ENCODE measurements around the gene PNPLA3.
A peak's percentile ranks its signal among the peaks of the same experiment; 100 is the strongest.
"Not testable (repeated sequence)": the region's sequence is repeated elsewhere in the genome, so short reads cannot be mapped to it uniquely, and the experiment has no call there.

The PNPLA3 gene

GRCh38 chr22:43892183-43892894 is 31.3 kb upstream of the PNPLA3 start:
- H3K27me3 ChIP-seq (ENCODE audit: insufficient read depth, low read length), result peaks cover 42% of the 10 kb centered on the region
- H3K4me3 ChIP-seq (ENCODE audit: low read length), result peak overlapping the region; percentile 81
- no peaks in the 10 kb centered on the region for H3K36me3 ChIP-seq (ENCODE audit: insufficient read depth, low read depth, low read length)
- H3K4me1 ChIP-seq (ENCODE audit: insufficient read depth, low read length), result no peaks in the 10 kb centered on the region
- H3K9me3 ChIP-seq (ENCODE audit: insufficient read depth, low read depth, low read length), result no peaks in the 10 kb centered on the region
- H3K27ac ChIP-seq (ENCODE audit: low read length), result no peak overlapping the region
- H3K9ac ChIP-seq (ENCODE audit: low read depth, low read length), result peak overlapping the region; percentile 72; the same call in 1 of the 2 replicates

- H3K27ac ChIP-seq (ENCODE audit: low read length), result no peak overlapping the region
- no peaks in the 10 kb centered on the region for H3K36me3 ChIP-seq (ENCODE audit: insufficient read depth, low read depth, low read length)
- H3K27me3 ChIP-seq (ENCODE audit: insufficient read depth, low read length), result peaks cover 42% of the 10 kb centered on the region
- H3K4me1 ChIP-seq (ENCODE audit: insufficient read depth, low read length), result no peaks in the 10 kb centered on the region
- no peak overlapping the region for H3K4me3 ChIP-seq (ENCODE audit: low read length)
- H3K9ac ChIP-seq (ENCODE audit: low read depth, low read length), result no peak overlapping the region
- no peaks in the 10 kb centered on the region for H3K9me3 ChIP-seq (ENCODE audit: insufficient read depth, low read depth, low read length)
Observed at GRCh38 chr22:43893266-43893665, 30.3 kb upstream of the PNPLA3 start.

- H3K27me3 ChIP-seq (ENCODE audit: insufficient read depth, low read length), result peaks cover 42% of the 10 kb centered on the region
- no peak overlapping the region for H3K27ac ChIP-seq (ENCODE audit: low read length)
- H3K9ac ChIP-seq (ENCODE audit: low read depth, low read length), result no peak overlapping the region
- H3K4me1 ChIP-seq (ENCODE audit: insufficient read depth, low read length), result no peaks in the 10 kb centered on the region
- no peaks in the 10 kb centered on the region for H3K36me3 ChIP-seq (ENCODE audit: insufficient read depth, low read depth, low read length)
- H3K9me3 ChIP-seq (ENCODE audit: insufficient read depth, low read depth, low read length), result no peaks in the 10 kb centered on the region
- H3K4me3 ChIP-seq (ENCODE audit: low read length), result no peak overlapping the region
Observed at GRCh38 chr22:43894122-43894521, 29.5 kb upstream of the PNPLA3 start.

- Histone ChIP-seq H3K27ac (ENCODE audit: low read length) (no peak overlapping the region), H3K9me3 (ENCODE audit: insufficient read depth, low read depth, low read length) (no peaks in the 10 kb centered on the region), H3K27me3 (ENCODE audit: insufficient read depth, low read length) (peaks cover 26% of the 10 kb centered on the region), H3K9ac (ENCODE audit: low read depth, low read length) (no peak overlapping the region), H3K36me3 (ENCODE audit: insufficient read depth, low read depth, low read length) (no peaks in the 10 kb centered on the region), H3K4me3 (ENCODE audit: low read length) (no peak overlapping the region), H3K4me1 (ENCODE audit: insufficient read depth, low read length) (no peaks in the 10 kb centered on the region)
Observed at GRCh38 chr22:43895986-43896645, 27.5 kb upstream of the PNPLA3 start.

- Histone ChIP-seq H3K4me3 (ENCODE audit: low read length) (no peak overlapping the region), H3K4me1 (ENCODE audit: insufficient read depth, low read length) (no peaks in the 10 kb centered on the region), H3K27ac (ENCODE audit: low read length) (no peak overlapping the region), H3K9ac (ENCODE audit: low read depth, low read length) (no peak overlapping the region), H3K9me3 (ENCODE audit: insufficient read depth, low read depth, low read length) (no peaks in the 10 kb centered on the region), H3K36me3 (ENCODE audit: insufficient read depth, low read depth, low read length) (no peaks in the 10 kb centered on the region), H3K27me3 (ENCODE audit: insufficient read depth, low read length) (peaks cover 9% of the 10 kb centered on the region)
Observed at GRCh38 chr22:43897751-43898261, 25.8 kb upstream of the PNPLA3 start.

GRCh38 chr22:43900206-43900605 is 23.4 kb upstream of the PNPLA3 start:
- no peak overlapping the region for H3K9ac ChIP-seq (ENCODE audit: low read depth, low read length)
- no peak overlapping the region for H3K27ac ChIP-seq (ENCODE audit: low read length)
- H3K9me3 ChIP-seq (ENCODE audit: insufficient read depth, low read depth, low read length), result no peaks in the 10 kb centered on the region
- H3K4me3 ChIP-seq (ENCODE audit: low read length), result no peak overlapping the region
- no peaks in the 10 kb centered on the region for H3K36me3 ChIP-seq (ENCODE audit: insufficient read depth, low read depth, low read length)
- no peaks in the 10 kb centered on the region for H3K4me1 ChIP-seq (ENCODE audit: insufficient read depth, low read length)
- H3K27me3 ChIP-seq (ENCODE audit: insufficient read depth, low read length), result no peaks in the 10 kb centered on the region; the same call in 1 of the 2 replicates

- Histone ChIP-seq H3K9me3 (ENCODE audit: insufficient read depth, low read depth, low read length) (no peaks in the 10 kb centered on the region), H3K27me3 (ENCODE audit: insufficient read depth, low read length) (no peaks in the 10 kb centered on the region; the same call in 1 of the 2 replicates), H3K36me3 (ENCODE audit: insufficient read depth, low read depth, low read length) (no peaks in the 10 kb centered on the region), H3K27ac (ENCODE audit: low read length) (no peak overlapping the region), H3K4me3 (ENCODE audit: low read length) (no peak overlapping the region), H3K9ac (ENCODE audit: low read depth, low read length) (no peak overlapping the region), H3K4me1 (ENCODE audit: insufficient read depth, low read length) (no peaks in the 10 kb centered on the region)
Observed at GRCh38 chr22:43901976-43902643, 21.5 kb upstream of the PNPLA3 start.

GRCh38 chr22:43903033-43903432 is 20.6 kb upstream of the PNPLA3 start:
- not testable (repeated sequence) for H3K9me3 ChIP-seq (ENCODE audit: insufficient read depth, low read depth, low read length); H3K27me3 ChIP-seq (ENCODE audit: insufficient read depth, low read length); H3K4me1 ChIP-seq (ENCODE audit: insufficient read depth, low read length); H3K27ac ChIP-seq (ENCODE audit: low read length); H3K36me3 ChIP-seq (ENCODE audit: insufficient read depth, low read depth, low read length); H3K9ac ChIP-seq (ENCODE audit: low read depth, low read length); H3K4me3 ChIP-seq (ENCODE audit: low read length)

- H3K36me3 ChIP-seq (ENCODE audit: insufficient read depth, low read depth, low read length), result not testable (repeated sequence)
Observed at GRCh38 chr22:43904412-43904811, 19.2 kb upstream of the PNPLA3 start.

GRCh38 chr22:43905681-43906080 is 17.9 kb upstream of the PNPLA3 start:
- H3K36me3 ChIP-seq (ENCODE audit: insufficient read depth, low read depth, low read length), result no peaks in the 10 kb centered on the region
- H3K27me3 ChIP-seq (ENCODE audit: insufficient read depth, low read length), result no peaks in the 10 kb centered on the region; the same call in 1 of the 2 replicates

More at GRCh38 chr22:43904412-43904811, 19.2 kb upstream of the PNPLA3 start:
- H3K27ac ChIP-seq (ENCODE audit: low read length); H3K4me3 ChIP-seq (ENCODE audit: low read length); H3K4me1 ChIP-seq (ENCODE audit: insufficient read depth, low read length); H3K27me3 ChIP-seq (ENCODE audit: insufficient read depth, low read length); H3K9ac ChIP-seq (ENCODE audit: low read depth, low read length); H3K9me3 ChIP-seq (ENCODE audit: insufficient read depth, low read depth, low read length): not testable (repeated sequence)

GRCh38 chr22:43909708-43910107 is 13.9 kb upstream of the PNPLA3 start:
- Histone ChIP-seq H3K9me3 (ENCODE audit: insufficient read depth, low read depth, low read length) (no peaks in the 10 kb centered on the region), H3K9ac (ENCODE audit: low read depth, low read length) (no peak overlapping the region), H3K4me1 (ENCODE audit: insufficient read depth, low read length) (peaks cover 5% of the 10 kb centered on the region; the same call in 1 of the 2 replicates), H3K27me3 (ENCODE audit: insufficient read depth, low read length) (no peaks in the 10 kb centered on the region; the same call in 1 of the 2 replicates), H3K4me3 (ENCODE audit: low read length) (no peak overlapping the region), H3K36me3 (ENCODE audit: insufficient read depth, low read depth, low read length) (no peaks in the 10 kb centered on the region), H3K27ac (ENCODE audit: low read length) (no peak overlapping the region)

More at GRCh38 chr22:43905681-43906080, 17.9 kb upstream of the PNPLA3 start:
- Histone ChIP-seq H3K27ac (ENCODE audit: low read length) (no peak overlapping the region), H3K9me3 (ENCODE audit: insufficient read depth, low read depth, low read length) (no peaks in the 10 kb centered on the region), H3K4me1 (ENCODE audit: insufficient read depth, low read length) (peaks cover 1% of the 10 kb centered on the region; the same call in 1 of the 2 replicates), H3K4me3 (ENCODE audit: low read length) (no peak overlapping the region), H3K9ac (ENCODE audit: low read depth, low read length) (no peak overlapping the region)
